Measurements from ENCODE around the gene NTHL1. TPM values are rescaled to one million over a fixed set of nuclear protein-coding genes. Genes with fewer than 3 reads are reported as not detected.

NTHL1 gene
- total RNA-seq, 2 experiments from 2014 or later = 28.2 to 29.8 TPM

DNA sequence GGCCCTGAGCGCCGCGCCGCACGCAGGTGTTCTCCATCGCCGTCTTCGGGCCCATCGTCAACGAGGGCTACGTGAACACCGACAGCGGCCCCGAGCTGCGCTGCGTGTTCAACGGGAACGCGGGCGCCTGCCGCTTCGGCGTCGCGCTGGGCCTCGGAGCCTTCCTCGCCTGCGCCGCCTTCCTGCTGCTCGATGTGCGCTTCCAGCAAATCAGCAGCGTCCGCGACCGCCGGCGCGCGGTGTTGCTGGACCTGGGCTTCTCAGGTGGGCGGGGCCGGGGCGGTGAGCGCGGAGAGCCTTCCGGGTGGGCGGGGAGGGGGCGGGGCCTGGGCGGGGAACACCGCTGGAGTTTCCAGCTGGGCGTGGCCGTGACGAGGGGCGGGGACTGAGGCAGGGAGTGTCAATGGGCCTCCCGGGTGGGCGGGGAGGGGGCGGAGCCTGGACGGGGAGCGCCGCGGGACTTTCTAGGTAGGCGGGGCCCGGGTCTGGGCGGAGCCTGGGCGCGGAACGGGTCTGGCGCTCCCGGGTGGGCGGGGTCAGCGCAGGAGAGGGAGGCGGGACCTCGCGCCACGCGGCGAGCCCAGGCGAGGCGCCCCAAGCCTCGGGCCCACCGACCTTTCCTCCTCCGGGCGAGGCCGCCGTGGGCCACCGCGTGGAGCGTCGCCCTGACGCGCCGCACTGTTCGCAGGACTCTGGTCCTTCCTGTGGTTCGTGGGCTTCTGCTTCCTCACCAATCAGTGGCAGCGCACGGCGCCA lies 55.5 kb downstream of the NTHL1 start:
- Mint-ChIP-seq H3K27me3 (peaks cover 18% of the 10 kb centered on the region), H3K36me3 (ENCODE audit: low read depth) (peaks cover 7% of the 10 kb centered on the region), H3K27ac (peak overlapping the region; percentile 34), H3K4me3 (peak overlapping the region; percentile 71), H3K9me3 (no peaks in the 10 kb centered on the region), H3K4me1 (ENCODE audit: low read depth) (peaks cover 20% of the 10 kb centered on the region)
- POLR2A ChIA-PET = interaction anchor here (0.6 to 29.2 kb wide), 9 partner anchors 11 to 163 kb away, joined by 3 to 505 read pairs (median 4); partner anchors contain the start of genes NDUFB10, RNF151, RPS2 and TBL3
- DNase-seq (peak; percentile 98), ATAC-seq (peak; percentile 82)
- no peak for TF ChIP-seq CTCF (IDR thresholded peaks at IDR 0.05)
- intact Hi-C loops (cut with micrococcal nuclease) = no loop called here
- CTCF ChIA-PET = interaction anchor here (1.1 to 3.2 kb wide), 2 partner anchors 12 to 20 kb away, joined by 3 to 34 read pairs; partner anchors contain the start of gene TBL3

GRCh38 chr16:1991588-1991947 lies 56.1 kb downstream of the NTHL1 start:
- Mint-ChIP-seq H3K36me3 (ENCODE audit: low read depth) (peaks cover 10% of the 10 kb centered on the region), H3K4me3 (peak overlapping the region; percentile 71), H3K27ac (peak overlapping the region; percentile 76), H3K27me3 (peaks cover 18% of the 10 kb centered on the region), H3K4me1 (ENCODE audit: low read depth) (peaks cover 16% of the 10 kb centered on the region), H3K9me3 (no peaks in the 10 kb centered on the region)
- POLR2A ChIA-PET = interaction anchor here (0.9 to 29.2 kb wide), 4 partner anchors 13 to 224 kb away, joined by 3 to 505 read pairs (median 36); partner anchors contain the start of genes NDUFB10, PGP, RNF151 and RPS2
- intact Hi-C loops (cut with micrococcal nuclease) = no loop called here
- ATAC-seq (no peak), DNase-seq (peak; percentile 33)
- TF ChIP-seq CTCF (IDR thresholded peaks at IDR 0.05) = no peak
- CTCF ChIA-PET = interaction anchor here (1.1 to 3.2 kb wide), 2 partner anchors 12 to 20 kb away, joined by 3 to 34 read pairs; partner anchors contain the start of gene TBL3

- intact Hi-C loops (cut with micrococcal nuclease) = no loop called here
- Mint-ChIP-seq H3K4me3 (peak overlapping the region; percentile 71), H3K9me3 (no peaks in the 10 kb centered on the region), H3K36me3 (ENCODE audit: low read depth) (peaks cover 14% of the 10 kb centered on the region), H3K27ac (peak overlapping the region; percentile 76), H3K4me1 (ENCODE audit: low read depth) (peaks cover 14% of the 10 kb centered on the region), H3K27me3 (peaks cover 18% of the 10 kb centered on the region)
- no peak for TF ChIP-seq CTCF (IDR thresholded peaks at IDR 0.05)
- ChIA-PET POLR2A (interaction anchor here (0.6 to 29.2 kb wide), 9 partner anchors 10 to 224 kb away, joined by 3 to 505 read pairs (median 4); partner anchors contain the start of genes NDUFB10, NOXO1, PGP and RNF151), CTCF (interaction anchor here (3.2 kb wide), 1 partner anchor 13 kb away, joined by 34 read pairs; no protein-coding TSS in a partner anchor)
- ATAC-seq = peak; percentile 46
- DNase-seq = peak; percentile 87
Measured at GRCh38 chr16:1991135-1991551, 56.5 kb downstream of the NTHL1 start.

DNA sequence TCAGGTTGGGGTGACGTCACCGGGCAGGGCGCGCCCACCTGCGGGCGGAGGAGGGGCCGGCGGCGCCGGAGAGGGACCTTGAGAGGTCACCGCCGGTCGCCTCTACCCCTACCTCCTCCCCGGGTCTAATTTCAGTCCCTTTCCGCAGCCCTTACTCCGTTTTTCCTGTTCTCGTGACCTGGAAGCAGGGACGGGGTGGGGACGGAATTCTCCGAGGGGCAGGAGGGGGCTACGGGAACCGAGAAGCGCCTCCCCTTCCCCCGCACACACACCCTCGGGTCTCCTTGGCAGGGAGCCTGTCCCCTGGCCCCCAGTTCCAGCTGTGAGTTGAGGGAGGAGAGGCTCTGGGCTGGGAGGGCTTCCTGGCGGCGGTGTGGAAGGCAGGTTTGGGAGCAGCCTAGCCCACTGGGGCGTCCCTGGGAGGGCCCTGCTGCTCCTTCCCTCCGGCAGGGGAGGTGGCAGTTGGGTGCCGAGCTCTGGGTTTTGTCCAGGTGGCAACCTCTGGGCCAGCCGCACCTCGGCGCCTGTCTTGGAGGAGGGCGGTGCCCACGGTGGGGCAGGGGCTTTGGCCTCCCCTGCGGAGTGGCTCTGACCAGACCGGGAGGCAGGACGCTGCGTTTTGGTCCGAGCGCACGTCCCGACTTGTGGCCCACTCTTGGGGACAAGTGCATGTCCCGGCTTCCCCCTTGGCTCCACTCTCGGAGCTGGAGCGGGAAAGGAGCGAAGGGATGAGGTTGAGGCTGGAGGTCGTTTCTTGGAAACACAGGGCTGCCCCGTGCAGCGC lies 57.1 kb downstream of the NTHL1 start:
- DNase-seq (peak; percentile 69), ATAC-seq (peak; percentile 6)
- peaks cover 18% of the 10 kb centered on the region for H3K27me3 Mint-ChIP-seq
- no peaks in the 10 kb centered on the region for H3K9me3 Mint-ChIP-seq
- peak overlapping the region; percentile 76 for H3K27ac Mint-ChIP-seq
- ChIA-PET POLR2A (interaction anchor here (0.6 to 29.2 kb wide), 8 partner anchors 9 to 225 kb away, joined by 3 to 505 read pairs (median 4); partner anchors contain the start of genes NDUFB10, NOXO1, PGP and RNF151), CTCF (interaction anchor here (0.7 kb wide), 1 partner anchor 14 kb away, joined by 3 read pairs; no protein-coding TSS in a partner anchor)
- TF ChIP-seq CTCF (IDR thresholded peaks at IDR 0.05) = no peak
- peaks cover 12% of the 10 kb centered on the region for H3K4me1 Mint-ChIP-seq (ENCODE audit: low read depth)
- H3K36me3 Mint-ChIP-seq (ENCODE audit: low read depth) = peaks cover 18% of the 10 kb centered on the region
- intact Hi-C loops (cut with micrococcal nuclease) = no loop called here
- H3K4me3 Mint-ChIP-seq = peak overlapping the region; percentile 71
